Inflammatory macrophage treated with lipopolysaccharide for 1 hour (primary cell): ENCODE data around the gene RERE.
"Not testable (repeated sequence)": the region's sequence is repeated elsewhere in the genome, so short reads cannot be mapped to it uniquely, and the experiment has no call there.

Experiments used
- DNase-seq, 2 donors: peaks; one replicate each; pipeline ENCODE4 v3.0.0-alpha.2; 2020 to 2022

RERE gene

DNA sequence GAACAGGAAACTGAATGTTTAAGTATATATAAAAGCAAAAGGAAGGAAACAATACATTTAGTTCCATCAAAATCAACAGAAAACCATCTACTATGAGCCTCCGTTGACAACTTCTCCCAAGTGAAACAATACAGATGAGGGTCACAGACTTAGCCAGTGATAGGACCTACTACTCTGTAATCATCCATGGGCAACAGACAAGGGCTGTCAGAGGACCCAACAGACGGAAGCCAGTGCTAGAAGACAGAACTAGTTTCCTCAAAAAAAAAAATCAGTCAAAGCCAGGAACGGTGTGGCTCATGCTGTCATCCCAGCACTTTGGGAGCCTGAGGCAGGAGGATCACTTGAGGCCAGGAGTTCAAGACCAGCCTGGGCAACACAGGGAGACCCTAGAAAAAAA, 20.6 kb downstream of the RERE start:
- DNase-seq = no peak

DNA sequence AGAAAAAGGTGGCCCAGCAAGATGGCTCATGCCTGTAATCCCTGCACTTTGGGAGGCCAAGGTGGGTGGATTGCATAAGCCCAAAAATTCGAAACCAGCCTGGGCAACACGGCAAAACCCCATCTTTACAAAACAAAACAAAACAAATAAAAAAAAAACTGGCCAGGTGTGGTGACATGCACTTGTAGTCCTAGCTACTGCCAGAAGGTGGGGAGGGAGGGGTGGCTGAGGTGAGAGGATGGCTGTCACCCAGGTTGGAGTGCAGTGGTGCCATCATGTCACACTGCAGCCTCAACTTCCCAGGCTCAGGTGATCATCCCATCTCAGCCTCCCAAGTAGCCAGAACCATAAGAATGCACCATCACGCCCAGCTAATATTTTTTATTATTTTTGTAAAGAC, 22.8 kb downstream of the RERE start:
- DNase-seq = no peak

DNA sequence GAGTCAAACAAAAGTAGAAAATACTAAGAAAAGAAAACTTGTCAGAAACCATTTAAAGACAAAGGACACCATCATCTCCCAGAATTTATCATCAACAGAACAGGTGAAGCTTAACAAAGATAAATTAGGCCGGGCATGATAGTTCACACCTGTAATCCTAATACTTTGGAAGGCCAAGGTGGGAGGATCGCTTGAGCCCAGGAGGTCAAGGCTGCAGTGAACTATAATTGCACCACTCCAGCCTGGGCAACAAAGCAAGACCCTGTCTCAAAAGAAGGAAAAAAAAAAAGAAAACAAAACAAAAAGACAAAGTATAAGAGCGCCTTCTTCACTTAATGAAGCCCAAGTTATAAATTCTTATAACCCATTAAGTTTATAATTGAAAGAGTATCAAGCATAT, 25.6 kb downstream of the RERE start:
- no peak for DNase-seq

DNA sequence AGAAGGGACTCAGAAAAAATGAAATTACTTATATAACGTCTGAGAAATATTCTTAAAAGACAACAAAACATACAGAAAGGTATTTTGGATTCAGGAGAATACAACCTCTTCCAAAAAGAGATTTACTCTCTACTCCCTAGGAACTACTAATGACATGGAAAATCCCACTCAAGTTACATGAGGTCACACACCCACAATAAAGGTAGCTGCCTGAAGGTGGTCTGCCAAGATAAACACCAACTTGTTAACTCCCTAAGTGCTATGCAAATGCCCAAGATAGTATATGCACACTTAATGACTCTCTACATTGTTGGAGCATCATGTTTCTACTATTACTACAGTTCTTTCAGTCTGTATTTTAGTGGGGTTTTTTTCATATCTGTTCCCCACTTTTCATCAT, 26.5 kb downstream of the RERE start:
- no peak for DNase-seq

DNA sequence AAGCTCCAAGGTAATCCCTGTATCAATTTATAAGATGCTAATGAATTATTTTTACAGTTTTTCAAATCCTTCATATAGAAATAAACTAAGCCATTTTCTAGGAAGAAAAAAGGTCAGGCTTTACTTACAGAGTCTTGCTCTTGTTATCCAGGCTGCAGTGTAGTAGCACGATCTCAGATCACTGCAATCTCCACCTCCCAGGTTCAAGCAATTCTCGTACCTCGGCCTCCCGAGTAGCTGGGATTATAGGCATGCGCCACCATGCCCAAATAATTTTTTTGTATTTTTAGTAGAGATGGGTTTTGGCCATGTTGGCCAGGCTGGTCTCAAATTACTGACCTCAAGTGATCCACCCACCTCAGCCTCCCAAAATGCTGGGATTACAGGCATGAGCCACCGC, 27.0 kb downstream of the RERE start:
- no peak for DNase-seq

DNA sequence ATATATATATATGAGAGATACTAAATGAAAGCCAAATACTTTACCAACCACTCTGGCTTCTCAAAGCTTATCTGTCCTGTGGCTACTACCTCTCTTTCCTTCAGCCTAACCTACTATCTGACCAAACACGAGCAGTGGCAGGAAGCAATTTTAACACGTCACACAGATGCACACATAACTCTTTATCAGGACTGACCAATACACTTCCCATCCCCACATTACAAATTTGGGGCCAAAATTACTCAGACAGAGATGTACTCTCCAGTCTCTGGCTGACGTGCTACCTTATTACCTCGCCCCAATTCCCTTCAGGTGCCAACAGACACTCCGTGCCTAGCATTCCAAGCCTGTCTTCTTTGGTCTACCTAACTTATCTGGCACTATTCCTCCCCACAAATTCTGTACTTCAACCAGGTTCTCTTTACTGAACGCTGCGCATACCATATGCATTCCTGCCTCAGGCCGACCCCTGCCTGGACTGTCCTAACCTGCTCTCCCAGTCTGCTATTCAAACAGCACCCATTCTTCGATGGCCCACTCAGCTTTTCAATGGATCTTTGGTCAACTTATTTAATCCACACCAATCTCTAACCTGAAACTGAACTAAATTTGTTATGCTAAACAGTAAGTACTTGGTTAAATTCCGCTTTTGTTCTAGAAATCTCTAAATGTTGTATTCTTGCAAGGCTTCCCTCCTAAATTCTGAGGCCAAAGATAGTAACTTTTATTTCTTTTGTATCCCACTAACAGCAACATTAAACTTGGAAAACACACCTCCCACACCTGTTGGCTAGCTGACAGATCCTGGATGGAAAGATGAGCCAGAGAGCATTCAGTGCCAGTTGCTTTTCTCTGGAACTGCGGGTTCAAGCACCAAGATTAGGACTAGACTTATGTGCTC, 27.9 kb downstream of the RERE start:
- DNase-seq = no peak

DNA sequence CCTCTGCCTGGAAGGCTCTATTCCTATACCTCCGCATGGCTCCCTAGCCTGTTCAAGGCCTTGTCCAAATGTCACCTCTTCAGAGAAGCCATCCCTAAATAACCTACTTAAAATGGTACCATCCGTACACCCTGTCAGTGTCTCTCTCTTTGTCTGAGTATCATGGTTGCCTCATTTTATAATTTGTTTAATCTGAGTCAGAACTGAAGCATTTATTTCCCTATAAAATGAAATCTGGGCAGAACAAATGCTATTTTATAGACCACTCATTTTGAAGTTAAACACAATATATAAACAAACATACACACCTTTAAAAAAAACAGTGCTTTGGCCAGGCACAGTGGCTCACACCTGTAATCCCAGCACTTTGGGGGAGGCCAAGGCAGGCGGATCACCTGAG, 30.2 kb downstream of the RERE start:
- DNase-seq = no peak

DNA sequence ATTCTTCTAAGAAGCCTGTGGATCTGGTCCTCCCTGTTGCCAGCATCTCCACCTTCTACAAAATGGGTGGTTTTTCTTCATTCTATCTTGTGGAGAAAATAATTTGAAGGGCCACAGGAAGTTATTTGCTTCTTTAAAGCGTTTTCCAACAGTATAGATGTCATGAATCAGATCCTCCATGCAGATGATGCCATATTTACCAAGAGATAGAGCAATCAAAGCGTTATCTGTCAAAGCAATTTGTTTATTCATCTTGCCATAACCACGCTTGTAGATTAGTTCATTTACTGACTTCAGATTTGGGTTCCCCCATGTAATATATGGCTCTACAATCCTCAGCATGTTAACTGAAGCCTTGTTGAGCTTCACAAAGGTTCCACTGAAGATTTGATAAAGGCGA, 31.2 kb downstream of the RERE start:
- DNase-seq = not testable (repeated sequence)

DNA sequence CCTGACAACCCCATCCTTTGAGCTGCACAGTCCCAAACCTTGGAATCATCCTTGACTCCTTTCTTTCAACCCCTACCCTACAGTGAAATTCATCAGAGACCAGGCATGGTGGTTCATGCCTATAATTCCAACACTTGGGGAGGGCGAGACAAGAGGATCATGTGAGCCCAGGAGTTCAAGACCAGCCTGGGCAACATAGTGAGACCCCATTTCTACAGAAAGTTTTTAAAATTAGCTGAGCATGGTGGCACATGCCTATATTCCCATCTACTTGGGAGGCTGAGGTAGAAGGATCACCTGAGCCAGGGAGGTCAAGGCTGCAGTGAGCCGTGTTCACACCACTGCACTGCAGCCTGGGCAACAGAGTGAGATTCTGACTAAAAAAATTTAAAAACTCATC, 34.5 kb downstream of the RERE start:
- no peak for DNase-seq

DNA sequence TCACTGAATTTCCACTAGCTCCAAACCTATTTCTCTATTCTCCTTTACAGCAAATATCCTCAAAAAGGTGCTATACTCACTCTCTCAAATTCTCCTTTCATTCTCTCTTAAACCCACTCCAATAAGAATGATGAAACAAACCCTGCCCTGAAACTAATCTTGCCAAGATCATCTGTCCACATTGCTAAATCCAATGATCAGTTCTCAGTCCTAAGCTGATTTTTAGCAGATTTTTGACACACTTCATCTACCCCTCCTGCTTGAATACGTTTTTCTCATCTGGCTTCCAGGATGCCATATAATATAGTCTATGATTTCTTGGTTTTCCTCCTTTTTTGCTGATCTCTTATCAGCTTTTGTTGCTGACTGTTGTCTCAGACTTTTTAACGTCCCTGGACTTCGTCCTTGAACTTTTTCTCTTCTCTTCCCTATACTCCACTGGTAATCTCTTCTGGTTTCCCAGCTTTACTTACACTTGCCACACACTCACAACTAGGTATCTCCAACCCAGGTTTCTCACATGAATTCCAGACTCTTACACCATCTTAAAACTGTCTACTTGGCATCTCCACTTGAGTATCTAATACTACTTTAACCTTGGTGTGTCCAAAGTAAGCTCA, 35.3 kb downstream of the RERE start:
- DNase-seq = no peak

DNA sequence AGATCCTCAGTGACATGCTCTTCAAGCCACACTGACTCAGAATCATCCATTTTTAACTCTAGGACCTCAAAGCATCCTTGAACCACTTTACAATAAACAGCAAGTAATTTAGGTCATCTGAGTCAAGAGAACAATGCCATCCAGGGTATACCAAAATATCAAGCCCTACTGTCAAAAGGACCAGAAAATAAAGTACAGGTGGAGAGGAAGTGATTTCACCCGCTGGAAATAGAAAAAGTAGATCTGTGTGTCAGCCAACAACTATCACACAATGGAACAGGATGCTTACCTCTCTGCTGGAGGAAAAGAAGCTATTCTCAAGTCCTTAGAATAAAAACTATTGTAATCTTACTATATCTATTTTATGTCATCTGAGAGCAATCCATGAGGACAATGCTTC, 37.0 kb downstream of the RERE start:
- no peak for DNase-seq

DNA sequence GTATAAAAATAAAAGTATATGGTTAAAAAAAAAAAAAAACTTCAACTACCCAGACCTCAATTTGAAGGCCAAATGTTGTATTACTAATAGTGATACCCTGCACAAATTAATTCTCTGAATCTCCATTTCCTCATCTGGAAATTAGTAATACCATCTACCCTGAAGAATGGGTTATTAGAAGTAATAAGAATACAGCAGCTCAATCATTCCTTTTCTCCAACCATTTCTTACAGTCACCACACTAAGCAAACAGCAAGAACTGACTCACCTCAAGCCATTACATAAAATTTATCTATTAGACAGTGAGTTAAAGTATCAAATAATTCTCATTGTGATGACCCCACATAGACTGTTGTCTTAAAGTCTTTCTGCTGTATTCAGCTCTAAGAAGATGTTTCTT, 39.6 kb downstream of the RERE start:
- no peak for DNase-seq

DNA sequence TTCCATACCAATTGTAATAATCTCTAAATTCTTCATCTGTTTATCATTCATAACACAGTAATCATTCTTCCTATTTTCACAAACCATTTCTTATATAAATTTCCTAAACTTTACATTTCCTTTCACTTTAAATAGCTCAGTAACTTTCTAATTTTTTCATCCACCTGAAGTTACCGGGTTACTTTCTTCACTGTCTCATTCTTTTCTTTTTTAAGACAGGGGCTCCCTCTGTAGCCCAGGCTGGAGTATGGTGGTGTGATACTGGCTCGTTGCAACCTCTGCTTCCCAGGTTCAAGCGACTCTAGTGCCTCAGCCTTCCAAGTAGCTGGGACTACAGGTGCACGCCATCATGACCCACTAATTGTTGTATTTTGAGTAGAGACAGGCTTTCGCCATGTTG, 41.3 kb downstream of the RERE start:
- DNase-seq = no peak

DNA sequence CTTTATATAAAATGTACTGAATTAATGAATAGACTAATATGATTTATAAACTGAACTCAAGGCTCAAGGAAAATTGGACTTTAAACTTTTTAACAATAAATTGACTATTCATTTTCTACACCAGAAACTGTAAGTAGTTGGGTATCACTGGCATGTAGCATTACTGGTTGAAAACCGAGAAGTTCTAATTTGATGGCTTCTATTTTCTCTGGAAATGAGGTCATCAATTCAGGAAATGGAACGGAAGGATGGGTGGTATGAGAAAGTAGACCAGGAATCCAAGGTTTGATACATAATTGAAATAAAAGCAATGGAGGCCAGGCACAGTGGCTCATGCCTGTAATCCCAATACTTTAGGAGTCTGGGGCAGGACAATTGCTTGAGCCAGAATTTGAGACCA, 50.4 kb downstream of the RERE start:
- no peak for DNase-seq

DNA sequence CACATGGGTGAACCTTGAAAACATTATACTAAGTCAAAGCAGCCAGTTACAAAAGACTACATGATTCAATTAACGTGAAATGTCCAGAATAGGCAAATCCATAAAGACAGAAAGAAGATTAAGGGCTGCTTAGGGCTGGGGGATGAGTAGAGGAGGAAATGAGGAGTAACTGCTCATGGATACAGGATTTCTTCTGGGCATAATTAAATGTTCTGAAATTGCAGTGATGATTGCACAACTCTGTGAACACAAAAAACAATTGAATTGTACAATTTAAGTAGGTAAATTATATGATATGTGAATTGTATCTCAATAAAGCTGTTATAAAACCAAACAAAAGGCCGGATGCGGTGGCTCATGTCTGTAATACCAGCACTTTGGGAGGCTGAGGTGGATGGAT, 52.2 kb downstream of the RERE start:
- DNase-seq = no peak

DNA sequence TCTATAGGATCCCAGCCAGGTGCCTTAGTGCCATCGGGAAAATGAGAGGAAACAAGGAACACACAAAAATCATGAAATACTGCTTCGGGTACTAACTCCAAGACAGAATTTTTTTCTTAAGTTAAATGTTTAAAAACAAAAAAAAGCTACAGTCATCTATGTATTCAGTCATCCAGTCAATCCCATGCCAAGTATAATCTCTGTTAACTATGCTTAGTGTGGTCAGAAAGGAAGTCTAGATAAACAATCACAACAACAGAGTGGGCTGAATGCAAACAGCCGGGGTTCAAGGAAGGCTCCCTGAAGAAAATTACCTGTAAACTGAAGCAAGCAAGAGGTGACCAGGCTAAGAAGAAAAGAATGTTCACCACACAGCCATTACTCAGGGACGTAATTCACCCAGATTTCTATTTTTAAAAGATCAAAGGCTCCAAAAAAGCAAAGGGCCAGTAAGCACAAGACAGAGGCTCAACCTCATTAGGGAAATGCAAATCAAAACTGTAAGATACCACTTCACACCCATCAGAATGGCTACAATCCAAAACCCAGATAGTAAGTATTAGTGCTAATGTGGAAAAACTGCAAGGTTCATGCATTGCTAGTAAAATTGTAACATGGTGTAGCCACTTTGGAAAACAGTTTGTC, 53.0 kb downstream of the RERE start:
- DNase-seq = no peak

DNA sequence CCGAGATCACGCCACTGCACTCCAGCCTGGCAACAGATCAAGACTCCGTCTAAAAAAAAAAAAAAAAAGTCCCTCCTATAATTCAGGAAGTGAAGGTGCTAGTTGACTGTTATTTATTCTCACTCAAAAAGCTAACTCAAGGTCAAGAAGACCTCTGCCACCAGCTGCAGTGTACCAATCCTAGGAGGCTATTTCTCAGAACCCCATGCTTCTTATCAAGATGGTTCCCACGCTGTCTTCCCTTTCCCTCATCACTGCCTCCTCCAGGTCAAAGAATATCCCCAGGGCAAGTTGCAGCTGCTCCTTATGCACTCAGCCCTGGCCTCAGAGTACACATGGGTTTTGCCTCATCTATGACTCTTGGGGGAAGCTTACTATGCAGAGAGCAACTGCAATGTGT, 53.6 kb downstream of the RERE start:
- DNase-seq = no peak

DNA sequence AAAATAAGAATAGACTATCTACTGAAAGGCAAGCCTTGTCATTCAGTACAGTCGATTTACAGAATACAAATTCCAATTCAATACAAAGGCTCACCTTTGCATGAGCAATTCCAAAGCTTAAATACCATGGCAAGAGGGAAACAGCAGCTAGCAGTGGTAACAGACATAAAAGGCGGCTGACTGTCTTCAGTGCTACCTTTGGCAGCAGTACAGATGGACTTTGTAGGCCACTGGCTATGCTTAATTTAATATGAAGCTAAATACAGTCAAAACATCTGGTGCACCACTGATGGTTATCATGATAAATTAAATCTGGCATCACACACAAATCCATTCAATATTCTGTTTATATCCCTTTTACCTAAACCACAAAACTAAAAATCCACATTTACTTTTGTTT, 62.4 kb downstream of the RERE start:
- DNase-seq = no peak

DNA sequence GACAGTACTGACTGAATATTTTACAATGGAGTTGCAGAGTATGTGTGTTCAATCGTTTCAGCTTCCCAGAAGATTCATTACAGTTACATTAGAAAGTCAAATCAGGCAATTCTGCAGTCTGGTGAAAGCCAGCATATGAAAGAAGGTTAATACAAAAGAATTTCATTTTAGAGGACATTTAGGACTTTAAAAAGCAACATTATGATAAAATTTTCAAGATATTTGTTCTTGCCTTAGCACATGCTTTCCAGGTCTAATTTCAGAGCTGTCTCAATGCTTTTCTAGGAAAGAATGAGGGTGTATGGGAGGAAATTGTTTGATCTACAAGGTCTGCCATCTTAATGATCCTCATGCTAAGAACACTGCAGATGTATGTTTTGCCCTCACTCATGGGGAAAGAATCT, 63.2 kb downstream of the RERE start:
- no peak for DNase-seq

DNA sequence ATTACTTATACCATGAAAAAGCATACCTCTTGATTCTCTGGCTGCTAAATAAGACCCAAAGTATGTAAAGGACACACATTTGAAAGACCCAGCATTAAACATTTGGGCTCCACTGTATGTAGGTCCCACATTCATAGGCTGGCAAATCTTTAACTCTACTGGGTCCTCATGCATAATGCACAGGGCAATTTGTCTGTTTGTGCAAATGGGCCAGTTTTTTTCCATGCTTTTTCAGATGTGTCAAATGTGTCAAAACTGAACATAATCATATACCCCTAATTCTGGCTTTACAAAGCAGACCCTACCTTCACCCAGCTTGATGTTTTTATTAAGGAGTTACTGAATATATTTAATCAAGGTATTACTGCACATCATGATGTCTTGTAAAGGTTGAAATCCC, 63.7 kb downstream of the RERE start:
- DNase-seq = no peak

DNA sequence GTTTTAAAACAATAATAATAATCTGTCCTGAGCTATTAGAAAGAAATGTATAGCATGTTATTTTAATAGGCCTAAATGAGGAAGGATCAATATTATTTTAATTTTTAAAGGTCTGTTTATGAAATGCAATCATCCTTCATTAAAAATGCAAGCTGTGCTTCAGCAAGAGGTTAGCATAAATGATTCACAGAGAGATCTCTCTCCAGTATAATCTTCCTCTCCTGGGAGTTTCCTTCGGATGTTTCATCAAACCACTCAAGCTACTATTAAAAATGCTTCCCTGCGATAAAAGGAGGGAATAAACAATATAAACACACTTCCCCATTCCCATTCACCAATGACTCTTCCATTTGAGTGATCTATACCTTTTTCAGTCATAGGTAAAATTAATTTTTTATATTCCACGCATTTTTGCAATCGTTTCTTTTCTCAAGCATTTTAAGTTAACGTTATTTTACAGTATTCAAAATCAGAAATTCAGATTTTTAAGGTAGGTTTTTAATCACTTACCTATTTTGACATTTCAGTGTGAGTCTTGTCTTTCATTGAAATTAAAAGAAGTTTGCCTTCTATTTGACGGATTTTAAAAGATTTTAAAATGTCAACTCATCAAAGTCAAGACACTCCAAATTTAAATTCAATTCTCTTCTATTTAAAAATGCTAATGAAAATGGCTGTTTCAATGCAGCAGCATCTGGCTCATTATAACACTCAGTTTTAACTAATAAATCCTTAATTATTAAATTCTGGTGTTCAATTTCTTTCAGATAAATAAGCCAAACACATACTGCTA, 64.3 kb downstream of the RERE start:
- DNase-seq = no peak

DNA sequence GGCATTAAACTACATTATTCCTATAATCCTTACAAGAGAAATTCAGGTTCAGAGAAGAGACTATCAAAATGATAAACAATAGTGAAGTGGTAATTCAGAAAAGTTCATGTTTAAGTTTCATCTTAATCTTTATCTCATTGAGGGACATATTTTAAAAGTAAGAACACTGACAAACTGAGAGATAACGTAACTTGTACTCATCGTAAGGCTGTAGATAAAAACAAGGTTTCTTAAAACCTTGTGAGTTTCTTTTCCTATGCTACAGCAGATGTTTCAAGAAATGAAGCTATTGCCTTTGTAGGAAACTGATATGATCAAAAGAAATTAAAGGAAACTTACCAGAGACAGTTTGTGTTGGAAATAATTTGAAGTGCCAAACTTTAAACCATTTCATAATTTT, 65.0 kb downstream of the RERE start:
- DNase-seq = no peak

DNA sequence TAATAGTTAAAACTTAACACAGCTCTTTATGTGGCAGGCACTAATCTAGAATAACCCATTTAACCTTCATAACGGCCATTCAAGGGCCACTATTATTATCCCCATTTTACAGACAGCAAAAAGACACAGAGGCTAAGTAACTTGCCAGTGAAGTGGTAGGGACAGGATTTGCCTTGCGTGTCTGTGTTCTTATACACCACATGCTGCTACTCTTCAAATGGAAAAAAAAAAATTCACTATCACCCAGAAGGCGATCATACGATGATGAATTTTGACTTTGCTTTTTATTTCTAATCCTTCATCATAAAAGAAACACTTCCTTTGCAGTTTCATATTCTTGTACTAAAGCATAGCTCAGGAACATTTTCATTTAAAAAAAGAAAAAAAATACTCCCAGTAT, 65.5 kb downstream of the RERE start:
- DNase-seq = no peak
